NB4 (cell line): ENCODE measurements around the gene RHOV.

Experiments used
- DNase-seq: peaks from one replicate; pipeline ENCODE4 v3.0.0; 2010; ENCODE audit warnings: low read depth
- H3K4me3 ChIP-seq: one replicate; pipeline ENCODE4 v1.5.1; 2011; ENCODE audit warnings: mild to moderate bottlenecking, low read depth, low read length, moderate library complexity
- MYC ChIP-seq: IDR thresholded peaks from 2 replicates; pipeline ENCODE4 v1.6.1; 2011; ENCODE audit warnings: low read depth, low read length
- POLR2A ChIP-seq: IDR thresholded peaks from 2 replicates; pipeline ENCODE4 v1.6.1; 2011; ENCODE audit warnings: mild to moderate bottlenecking; ENCODE audit not compliant: insufficient read length; ENCODE audit errors: extremely low read depth
- TF ChIP-seq, protein P1 (sequence below): IDR thresholded peaks from 2 replicates; pipeline ENCODE4 v1.6.1; 2011; ENCODE audit warnings: low read depth, low read length
- TF ChIP-seq, protein P2 (sequence below): IDR thresholded peaks from one replicate; pipeline ENCODE4 v1.5.1; 2012; ENCODE audit warnings: low read depth, low read length

Gene RHOV

DNA sequence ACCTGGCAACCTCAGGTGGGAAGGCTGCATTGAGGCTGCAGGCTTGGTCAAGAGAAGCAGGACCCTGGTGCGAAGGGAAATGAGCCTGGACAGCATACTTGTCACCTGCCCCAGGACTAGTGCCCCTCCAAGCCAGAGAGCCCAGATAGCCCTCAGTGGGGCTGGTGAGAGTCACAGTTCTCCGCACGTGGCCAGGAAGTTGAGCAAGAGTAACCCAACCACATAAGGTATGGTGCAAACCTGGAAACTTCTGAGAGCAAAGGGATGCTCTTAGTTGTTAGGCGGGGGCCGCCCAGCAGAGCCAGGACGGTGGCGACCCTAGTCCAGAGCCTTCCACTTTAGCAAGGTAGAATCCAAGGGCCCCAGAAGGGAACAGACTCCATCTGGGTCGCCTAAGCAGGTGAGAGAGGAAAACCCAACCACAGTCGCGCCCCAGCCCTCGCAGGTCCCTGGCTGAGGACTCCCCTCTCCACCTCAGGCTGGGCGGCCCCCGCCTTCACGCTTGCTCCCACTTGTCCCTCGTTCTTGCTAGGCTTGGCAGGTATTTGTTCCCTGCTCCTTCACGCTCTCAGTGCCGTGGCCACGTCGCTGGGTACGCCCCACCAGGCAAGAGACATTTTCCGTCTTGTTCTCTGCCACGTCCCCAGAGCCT lies 19.1 kb upstream of the RHOV start:
- H3K4me3 ChIP-seq, result no peak overlapping the region
- no peak for TF ChIP-seq POLR2A
- TF ChIP-seq MYC, result peak; percentile 58; the same call in 1 of the 2 replicates
- TF ChIP-seq, protein P1, sequence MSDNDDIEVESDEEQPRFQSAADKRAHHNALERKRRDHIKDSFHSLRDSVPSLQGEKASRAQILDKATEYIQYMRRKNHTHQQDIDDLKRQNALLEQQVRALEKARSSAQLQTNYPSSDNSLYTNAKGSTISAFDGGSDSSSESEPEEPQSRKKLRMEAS, result peak; percentile 64
- DNase-seq, result peak; percentile 41

DNA sequence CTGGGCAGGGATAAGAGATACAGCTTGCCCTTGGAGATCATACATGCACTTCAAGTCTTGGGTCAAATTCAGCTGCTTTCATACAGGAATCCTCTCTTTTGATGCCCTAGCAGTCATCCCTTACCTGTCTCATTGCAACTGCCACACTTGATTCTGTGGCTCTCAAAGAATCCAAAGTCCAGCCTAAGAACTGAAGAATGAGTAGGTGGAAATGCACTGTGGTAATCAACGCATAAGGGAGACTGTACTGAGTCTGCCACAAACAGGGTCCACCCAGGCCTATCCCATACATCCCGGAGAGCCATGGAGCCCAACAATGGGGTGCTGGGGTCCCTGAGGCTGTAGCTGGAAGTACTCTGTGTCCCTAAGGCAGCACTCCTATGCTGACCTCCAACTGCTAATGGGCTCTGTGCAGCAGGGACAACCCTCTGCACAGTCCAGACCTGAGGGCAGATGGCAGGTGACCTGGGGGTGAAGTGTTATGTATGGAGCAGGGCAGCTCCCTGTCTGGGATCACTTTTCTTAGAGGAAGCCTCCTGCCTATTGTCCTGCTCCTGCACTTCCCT lies 18.5 kb upstream of the RHOV start:
- no peak overlapping the region for H3K4me3 ChIP-seq
- TF ChIP-seq, protein P2, sequence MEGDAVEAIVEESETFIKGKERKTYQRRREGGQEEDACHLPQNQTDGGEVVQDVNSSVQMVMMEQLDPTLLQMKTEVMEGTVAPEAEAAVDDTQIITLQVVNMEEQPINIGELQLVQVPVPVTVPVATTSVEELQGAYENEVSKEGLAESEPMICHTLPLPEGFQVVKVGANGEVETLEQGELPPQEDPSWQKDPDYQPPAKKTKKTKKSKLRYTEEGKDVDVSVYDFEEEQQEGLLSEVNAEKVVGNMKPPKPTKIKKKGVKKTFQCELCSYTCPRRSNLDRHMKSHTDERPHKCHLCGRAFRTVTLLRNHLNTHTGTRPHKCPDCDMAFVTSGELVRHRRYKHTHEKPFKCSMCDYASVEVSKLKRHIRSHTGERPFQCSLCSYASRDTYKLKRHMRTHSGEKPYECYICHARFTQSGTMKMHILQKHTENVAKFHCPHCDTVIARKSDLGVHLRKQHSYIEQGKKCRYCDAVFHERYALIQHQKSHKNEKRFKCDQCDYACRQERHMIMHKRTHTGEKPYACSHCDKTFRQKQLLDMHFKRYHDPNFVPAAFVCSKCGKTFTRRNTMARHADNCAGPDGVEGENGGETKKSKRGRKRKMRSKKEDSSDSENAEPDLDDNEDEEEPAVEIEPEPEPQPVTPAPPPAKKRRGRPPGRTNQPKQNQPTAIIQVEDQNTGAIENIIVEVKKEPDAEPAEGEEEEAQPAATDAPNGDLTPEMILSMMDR, result no peak
- no peak for TF ChIP-seq MYC
- no peak for TF ChIP-seq POLR2A
- TF ChIP-seq, protein P1, result no peak
- no peak for DNase-seq

DNA sequence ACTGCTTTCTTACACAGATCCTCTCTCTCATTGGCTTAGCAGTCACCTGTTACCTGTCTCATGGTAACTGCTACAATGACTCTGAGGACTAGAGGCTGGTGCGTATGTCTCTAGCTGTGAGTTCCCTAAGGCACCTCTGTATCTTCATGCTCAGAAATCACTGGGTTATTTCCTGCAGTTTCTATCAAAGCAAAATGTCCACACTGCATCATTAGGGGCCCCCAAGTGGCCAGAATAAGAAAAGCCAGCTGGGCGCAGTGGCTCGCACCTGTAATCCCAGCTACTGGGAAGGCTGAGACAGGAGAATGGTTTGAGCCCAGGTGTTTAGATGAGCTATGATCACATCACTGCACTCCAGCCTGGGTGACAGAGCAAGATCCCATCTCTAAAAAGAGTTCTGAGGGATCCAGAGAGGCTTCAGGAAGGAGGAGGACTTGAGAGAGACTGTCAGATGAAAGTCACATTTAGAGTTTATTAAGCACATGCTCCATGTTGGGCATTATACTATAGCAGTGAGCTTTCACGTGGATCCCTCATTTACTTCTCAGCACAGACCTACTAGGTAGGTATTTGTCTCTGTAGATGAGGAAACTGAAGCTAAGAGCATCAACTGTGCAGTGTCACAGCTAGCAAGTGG lies 17.9 kb upstream of the RHOV start:
- H3K4me3 ChIP-seq, result no peak overlapping the region
- TF ChIP-seq, protein P2, result peak; percentile 84
- TF ChIP-seq MYC (no peak), POLR2A (no peak)
- TF ChIP-seq, protein P1, result peak; percentile 59
- DNase-seq, result peak; percentile 63

DNA sequence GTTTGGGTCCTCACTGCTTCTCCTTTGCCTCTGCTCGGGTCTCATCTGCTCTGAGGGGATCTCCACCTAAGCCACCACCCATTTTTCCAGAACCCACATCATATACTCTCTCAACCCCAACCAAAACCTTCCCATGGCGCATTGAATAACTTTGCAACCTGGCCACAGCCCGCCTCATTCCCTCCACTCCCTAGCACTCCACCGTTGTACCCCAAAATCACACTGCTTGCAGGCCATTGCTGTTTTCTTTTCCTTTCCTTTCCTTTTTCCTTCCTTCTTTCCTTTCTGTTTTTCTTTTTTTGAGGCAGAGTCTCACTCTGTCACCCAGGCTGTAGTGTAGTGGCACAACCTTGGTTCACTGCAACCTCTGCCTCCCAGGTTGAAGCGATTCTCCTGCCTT lies 17.1 kb upstream of the RHOV start:
- H3K4me3 ChIP-seq, result no peak overlapping the region
- DNase-seq, result no peak
- TF ChIP-seq, protein P2, result no peak
- TF ChIP-seq, protein P1, result no peak
- TF ChIP-seq POLR2A (no peak), MYC (no peak)

DNA sequence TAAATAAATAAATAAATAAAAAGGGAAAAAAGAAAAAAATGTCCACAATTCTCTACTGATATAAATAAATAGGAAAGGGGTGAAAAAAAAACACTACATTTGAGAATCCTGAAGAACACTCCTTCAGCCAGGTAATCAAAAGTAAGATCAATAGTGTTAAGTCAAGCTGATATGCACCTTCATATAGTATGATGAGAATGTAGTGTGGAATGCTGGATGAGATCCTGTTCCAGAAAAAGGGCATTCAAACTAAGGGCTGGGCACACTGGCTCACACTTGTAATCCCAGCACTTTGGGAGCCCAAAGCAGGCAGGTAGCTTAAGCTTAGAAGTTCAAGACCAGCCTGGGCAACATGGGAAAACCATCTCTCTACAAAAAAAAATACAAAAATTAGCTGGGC lies 15.1 kb upstream of the RHOV start:
- DNase-seq, result no peak
- H3K4me3 ChIP-seq, result no peak overlapping the region
- TF ChIP-seq MYC, result no peak
- TF ChIP-seq, protein P1, result no peak

DNA sequence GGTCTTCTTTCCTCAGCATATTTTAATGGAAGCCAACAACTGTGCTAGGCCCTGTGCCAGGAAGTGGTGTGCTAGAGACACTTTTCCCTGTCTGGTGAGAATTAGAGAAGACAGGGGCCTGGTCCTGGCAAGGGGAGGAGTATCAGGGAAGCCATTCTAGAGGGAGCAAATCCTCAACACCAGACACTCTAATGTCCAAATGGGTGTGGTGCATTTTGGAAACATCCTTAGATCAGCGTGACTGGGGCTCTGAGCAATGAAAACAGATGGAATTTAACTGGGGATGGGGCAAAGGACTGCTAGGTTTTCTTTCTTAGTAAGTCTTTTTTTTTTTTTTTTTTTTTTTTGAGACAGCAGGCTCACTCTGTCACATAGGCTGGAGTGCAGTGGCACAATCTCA lies 12.6 kb upstream of the RHOV start:
- no peak for DNase-seq
- H3K4me3 ChIP-seq, result no peak overlapping the region
- TF ChIP-seq POLR2A (no peak), MYC (no peak)

DNA sequence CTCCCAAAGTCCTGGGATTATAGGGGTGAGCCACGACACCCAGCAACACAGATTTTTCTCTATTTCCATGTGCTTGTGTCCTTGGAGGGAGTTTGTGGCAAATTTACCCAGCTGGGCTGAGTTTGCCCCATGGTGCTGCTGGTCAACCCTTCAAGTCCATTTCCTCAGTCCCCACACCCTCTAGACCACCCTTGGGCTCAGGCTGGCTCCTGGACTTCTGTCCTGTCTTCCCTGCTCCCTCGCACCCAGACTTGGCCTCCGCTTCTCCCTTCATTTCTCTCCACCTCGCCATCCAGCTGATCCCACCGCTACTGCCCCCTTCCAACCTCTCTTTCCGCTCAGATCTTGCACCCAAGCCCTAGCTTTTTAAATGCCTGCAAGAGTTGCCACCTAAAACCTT lies 7.3 kb upstream of the RHOV start:
- no peak for TF ChIP-seq MYC
- no peak for TF ChIP-seq POLR2A
- TF ChIP-seq, protein P2, result no peak
- TF ChIP-seq, protein P1, result no peak
- DNase-seq, result no peak
- no peak overlapping the region for H3K4me3 ChIP-seq
